BLaER1 (cell line): ENCODE results near the gene TBC1D22A.
A peak's percentile ranks its signal among the peaks of the same experiment; 100 is the strongest.

Experiments used
- H3K27ac ChIP-seq: shearing (Covaris generic); formaldehyde crosslinking; 2 replicates; pipeline ENCODE4 v1.8.1; 2022
- H3K27me3 ChIP-seq: shearing (Covaris generic); formaldehyde crosslinking; 2 replicates; pipeline ENCODE4 v1.8.1; 2022
- H3K36me3 ChIP-seq: shearing (Covaris generic); formaldehyde crosslinking; 2 replicates; pipeline ENCODE4 v1.8.1; 2022
- H3K4me1 ChIP-seq: shearing (Covaris generic); formaldehyde crosslinking; 2 replicates; pipeline ENCODE4 v1.8.1; 2022
- H3K4me2 ChIP-seq: shearing (Covaris generic); formaldehyde crosslinking; 2 replicates; pipeline ENCODE4 v1.8.1; 2022
- H3K4me3 ChIP-seq: shearing (Covaris generic); formaldehyde crosslinking; 2 replicates; pipeline ENCODE4 v1.8.1; 2022
- H3K9ac ChIP-seq: shearing (Covaris generic); formaldehyde crosslinking; 2 replicates; pipeline ENCODE4 v1.8.1; 2022
- H3K9me3 ChIP-seq: shearing (Covaris generic); formaldehyde crosslinking; 2 replicates; pipeline ENCODE4 v1.8.1; 2022
- H4K20me1 ChIP-seq: shearing (Covaris generic); formaldehyde crosslinking; 2 replicates; pipeline ENCODE4 v1.8.1; 2022
- Cebpa-rat ChIP-seq: shearing (Covaris generic); IDR thresholded peaks from 2 replicates; pipeline ENCODE4 v1.8.1; 2022

TBC1D22A gene

DNA sequence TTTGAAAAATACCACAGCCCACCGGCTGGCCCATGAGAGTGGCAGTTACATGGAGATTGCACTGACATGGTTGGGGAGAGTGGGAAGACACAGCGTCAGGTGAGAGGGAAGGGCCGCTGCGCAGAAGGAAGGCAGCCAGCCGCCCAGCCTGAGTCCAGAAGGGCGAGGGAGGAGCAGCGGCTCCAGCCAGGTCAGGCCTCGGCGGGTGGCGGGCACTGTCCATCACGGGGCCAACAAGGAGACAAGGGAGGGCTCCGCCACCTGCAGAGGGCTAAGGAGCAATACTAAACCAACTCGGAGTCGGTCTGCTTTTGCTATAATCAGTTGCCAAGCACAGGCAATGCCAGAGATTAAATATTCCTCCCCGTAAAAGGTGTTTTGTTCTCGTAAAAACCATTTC lies 384.5 kb downstream of the TBC1D22A start:
- no peak for TF ChIP-seq Cebpa-rat

DNA sequence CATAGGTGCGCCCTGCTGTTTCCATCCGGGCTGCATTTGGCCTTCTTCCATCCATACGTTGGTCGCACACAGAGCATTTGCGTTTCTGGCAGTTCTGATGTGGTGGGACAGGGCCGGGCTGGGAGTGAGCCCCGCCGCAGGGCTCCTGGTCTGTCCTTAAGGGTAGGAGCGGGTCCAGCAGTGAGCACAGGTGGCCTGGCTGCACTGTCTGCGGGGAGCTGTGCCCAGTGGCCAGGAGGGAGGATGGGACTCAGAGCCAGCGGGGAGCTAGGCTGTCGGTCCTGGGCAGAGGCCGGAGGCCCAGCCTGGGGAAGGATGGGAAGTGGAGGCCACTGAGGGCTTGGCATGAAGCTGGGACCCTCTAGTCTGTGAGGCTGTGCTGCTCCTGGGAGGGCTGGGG lies 385.1 kb downstream of the TBC1D22A start:
- H3K27ac ChIP-seq = 0 out of 2 replicates have a peak overlapping the region, but pooled peaks have one; percentile 26
- H3K9ac ChIP-seq = no peak overlapping the region
- H3K9me3 ChIP-seq = no peaks in the 10 kb centered on the region
- peaks cover 85% of the 10 kb centered on the region for H4K20me1 ChIP-seq
- peak overlapping the region; percentile 89 for H3K4me2 ChIP-seq
- no peak overlapping the region for H3K4me3 ChIP-seq
- peaks cover 53% of the 10 kb centered on the region for H3K4me1 ChIP-seq
- TF ChIP-seq Cebpa-rat = no peak
- no peaks in the 10 kb centered on the region for H3K27me3 ChIP-seq
- H3K36me3 ChIP-seq = peaks cover 8% of the 10 kb centered on the region; the same call in 1 of the 2 replicates

More for the DNA sequence above, 384.5 kb downstream of the TBC1D22A start:
- peaks cover 48% of the 10 kb centered on the region for H3K4me1 ChIP-seq
- no peaks in the 10 kb centered on the region for H3K27me3 ChIP-seq
- no peak overlapping the region for H3K4me2 ChIP-seq
- H3K27ac ChIP-seq = no peak overlapping the region
- no peak overlapping the region for H3K9ac ChIP-seq
- H4K20me1 ChIP-seq = peaks cover 79% of the 10 kb centered on the region
- H3K4me3 ChIP-seq = no peak overlapping the region
- H3K9me3 ChIP-seq = no peaks in the 10 kb centered on the region
- peaks cover 8% of the 10 kb centered on the region; the same call in 1 of the 2 replicates for H3K36me3 ChIP-seq

DNA sequence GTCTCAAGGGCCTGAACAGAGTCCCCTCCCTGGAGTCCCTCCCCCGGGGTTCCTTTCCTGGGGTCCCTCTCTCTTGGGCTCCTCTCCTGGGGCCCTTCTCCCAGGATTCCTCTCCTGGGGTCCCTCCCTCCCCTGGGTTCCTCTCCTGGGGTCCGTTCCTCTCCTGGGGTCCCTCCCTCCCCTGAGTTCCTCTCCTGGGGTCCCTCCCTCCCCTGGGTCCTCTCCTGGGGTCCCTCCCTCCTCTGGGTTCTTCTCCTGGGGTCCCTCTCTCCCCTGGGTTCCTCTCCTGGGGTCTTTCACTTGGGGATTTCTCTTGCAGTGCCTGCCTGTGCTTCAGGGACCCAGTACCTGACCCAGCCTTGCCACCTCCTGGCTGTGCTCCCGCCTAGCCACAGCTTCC lies 386.1 kb downstream of the TBC1D22A start:
- H4K20me1 ChIP-seq = peaks cover 95% of the 10 kb centered on the region
- H3K9me3 ChIP-seq = no peaks in the 10 kb centered on the region
- peak overlapping the region; percentile 6; the same call in 1 of the 2 replicates for H3K4me3 ChIP-seq
- peak overlapping the region; percentile 66; the same call in 1 of the 2 replicates for H3K27ac ChIP-seq
- 0 out of 2 replicates have a peak overlapping the region, but pooled peaks have one; percentile 24 for H3K9ac ChIP-seq
- peaks cover 55% of the 10 kb centered on the region for H3K4me1 ChIP-seq
- H3K36me3 ChIP-seq = peaks cover 5% of the 10 kb centered on the region; the same call in 1 of the 2 replicates
- no peak for TF ChIP-seq Cebpa-rat
- H3K27me3 ChIP-seq = no peaks in the 10 kb centered on the region
- H3K4me2 ChIP-seq = peak overlapping the region; percentile 89

GRCh38 chr22:47148956-47149728 lies 386.7 kb downstream of the TBC1D22A start:
- peak overlapping the region; percentile 24; the same call in 1 of the 2 replicates for H3K9ac ChIP-seq
- peaks cover 96% of the 10 kb centered on the region for H4K20me1 ChIP-seq
- H3K4me2 ChIP-seq = peak overlapping the region; percentile 89
- peak overlapping the region; percentile 66 for H3K27ac ChIP-seq
- peak overlapping the region; percentile 6; the same call in 1 of the 2 replicates for H3K4me3 ChIP-seq
- H3K36me3 ChIP-seq = peaks cover under 1% of the 10 kb centered on the region; the same call in 1 of the 2 replicates
- TF ChIP-seq Cebpa-rat = no peak
- no peaks in the 10 kb centered on the region for H3K27me3 ChIP-seq
- no peaks in the 10 kb centered on the region for H3K9me3 ChIP-seq
- H3K4me1 ChIP-seq = peaks cover 61% of the 10 kb centered on the region

DNA sequence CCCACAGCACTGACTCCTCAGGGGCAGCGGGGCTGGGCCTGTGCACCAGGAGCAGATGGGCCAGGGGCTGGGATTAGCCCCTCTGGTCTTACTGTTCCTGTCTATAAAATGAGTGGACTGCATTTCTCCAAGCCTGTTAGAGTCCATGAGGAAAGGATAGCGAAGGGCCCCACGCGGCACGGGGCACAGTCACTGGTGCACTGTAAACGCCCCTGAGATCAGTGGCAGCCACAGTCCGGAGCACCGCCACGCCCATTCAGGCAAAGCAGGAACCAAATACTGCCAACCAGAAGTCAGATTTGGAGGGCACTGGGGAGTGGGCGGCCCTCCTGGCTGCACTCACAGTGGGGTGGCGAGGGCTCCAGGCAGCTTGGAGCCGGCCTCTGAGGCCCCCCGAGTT lies 387.5 kb downstream of the TBC1D22A start:
- TF ChIP-seq Cebpa-rat = no peak
- peaks cover 99% of the 10 kb centered on the region for H4K20me1 ChIP-seq
- H3K9me3 ChIP-seq = no peaks in the 10 kb centered on the region

DNA sequence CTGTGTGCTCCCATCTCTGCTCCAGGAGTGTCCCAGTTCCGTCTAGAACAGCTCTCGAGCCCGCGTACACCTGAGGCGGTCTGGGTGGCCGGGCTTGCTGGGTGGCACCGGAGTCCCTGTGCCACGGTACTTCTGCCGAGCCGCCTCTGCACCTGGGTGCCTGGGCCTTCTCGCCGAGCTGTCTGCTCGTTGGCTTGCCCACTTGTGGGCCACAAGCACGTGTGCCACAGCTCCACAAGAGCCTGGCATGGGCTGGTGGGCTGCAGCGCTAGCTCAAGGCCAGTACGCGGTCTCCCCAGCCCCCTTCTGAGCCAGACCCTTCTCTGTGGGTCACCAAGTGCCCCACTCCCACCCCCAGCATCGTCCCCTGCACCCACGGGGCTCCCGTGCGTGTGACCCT lies 388.0 kb downstream of the TBC1D22A start:
- Histone ChIP-seq H3K9ac (no peak overlapping the region), H3K27ac (no peak overlapping the region), H3K27me3 (no peaks in the 10 kb centered on the region), H3K4me3 (no peak overlapping the region), H3K4me2 (peak overlapping the region; percentile 89), H3K9me3 (no peaks in the 10 kb centered on the region), H3K4me1 (peaks cover 61% of the 10 kb centered on the region), H3K36me3 (no peaks in the 10 kb centered on the region; the same call in 1 of the 2 replicates), H4K20me1 (peaks cover 99% of the 10 kb centered on the region)
- no peak for TF ChIP-seq Cebpa-rat

More for the DNA sequence above, 387.5 kb downstream of the TBC1D22A start:
- Histone ChIP-seq H3K9ac (no peak overlapping the region), H3K27ac (peak overlapping the region; percentile 66; the same call in 1 of the 2 replicates), H3K4me2 (peak overlapping the region; percentile 89), H3K36me3 (no peaks in the 10 kb centered on the region; the same call in 1 of the 2 replicates), H3K4me3 (no peak overlapping the region), H3K4me1 (peaks cover 61% of the 10 kb centered on the region), H3K27me3 (no peaks in the 10 kb centered on the region)

- Histone ChIP-seq H4K20me1 (peaks cover 98% of the 10 kb centered on the region), H3K9ac (no peak overlapping the region), H3K36me3 (no peaks in the 10 kb centered on the region; the same call in 1 of the 2 replicates), H3K4me1 (peaks cover 61% of the 10 kb centered on the region), H3K9me3 (no peaks in the 10 kb centered on the region), H3K27ac (peak overlapping the region; percentile 23; the same call in 1 of the 2 replicates), H3K4me3 (no peak overlapping the region), H3K4me2 (peak overlapping the region; percentile 89), H3K27me3 (no peaks in the 10 kb centered on the region)
- no peak for TF ChIP-seq Cebpa-rat
These were observed 388.6 kb downstream of the TBC1D22A start for GRCh38 chr22:47151064-47151463.

DNA sequence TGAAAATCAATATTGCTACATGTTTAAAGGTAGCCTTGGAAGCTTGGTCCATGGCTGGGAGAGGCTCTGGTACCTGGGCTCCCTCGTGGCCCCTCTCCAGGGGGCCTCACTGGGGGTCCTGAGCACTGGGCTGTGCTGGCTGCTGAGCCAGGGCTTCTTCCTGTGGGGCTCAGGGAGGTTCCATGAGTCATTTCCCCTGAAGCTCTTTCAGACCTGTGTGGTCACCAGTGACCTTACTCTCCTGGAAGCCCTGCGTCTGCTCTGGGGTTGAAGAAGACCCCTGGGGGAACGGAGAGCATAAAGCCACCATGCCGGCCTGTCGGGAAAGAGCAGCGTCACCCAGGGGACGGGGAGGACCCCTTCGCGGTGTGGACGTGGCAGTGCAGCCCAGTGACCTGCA lies 389.0 kb downstream of the TBC1D22A start:
- TF ChIP-seq Cebpa-rat = no peak
- H3K9ac ChIP-seq = 0 out of 2 replicates have a peak overlapping the region, but pooled peaks have one; percentile 21
- H3K4me2 ChIP-seq = peak overlapping the region; percentile 89
- H3K27ac ChIP-seq = peak overlapping the region; percentile 49
- peaks cover 98% of the 10 kb centered on the region for H4K20me1 ChIP-seq
- no peaks in the 10 kb centered on the region; the same call in 1 of the 2 replicates for H3K36me3 ChIP-seq
- no peaks in the 10 kb centered on the region for H3K27me3 ChIP-seq
- peaks cover 61% of the 10 kb centered on the region for H3K4me1 ChIP-seq
- no peak overlapping the region for H3K4me3 ChIP-seq
- H3K9me3 ChIP-seq = no peaks in the 10 kb centered on the region

DNA sequence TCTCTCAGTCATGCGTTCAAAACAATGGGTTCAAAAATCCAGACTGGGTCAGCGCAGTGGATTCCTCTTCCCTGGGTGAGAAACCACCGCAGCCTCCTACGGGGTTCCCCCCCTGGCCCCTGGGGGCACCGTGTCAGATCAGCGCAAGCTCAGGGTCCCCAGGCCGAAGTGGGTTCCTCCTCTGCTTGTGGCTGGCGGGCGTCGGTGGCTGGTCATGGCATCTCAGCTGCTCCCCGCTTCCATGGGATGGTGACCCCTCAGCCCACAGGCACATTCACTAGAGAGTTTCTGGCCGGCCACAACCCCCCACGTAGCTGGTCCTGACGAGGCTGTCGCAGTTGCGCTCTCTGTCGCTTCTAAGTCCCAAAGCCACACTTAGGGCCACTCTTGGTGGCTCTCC lies 389.8 kb downstream of the TBC1D22A start:
- no peak overlapping the region for H3K4me3 ChIP-seq
- H3K4me2 ChIP-seq = peak overlapping the region; percentile 89
- H3K36me3 ChIP-seq = no peaks in the 10 kb centered on the region; the same call in 1 of the 2 replicates
- H3K4me1 ChIP-seq = peaks cover 60% of the 10 kb centered on the region
- H3K9ac ChIP-seq = no peak overlapping the region
- peaks cover 98% of the 10 kb centered on the region for H4K20me1 ChIP-seq
- no peak for TF ChIP-seq Cebpa-rat
- H3K27me3 ChIP-seq = no peaks in the 10 kb centered on the region
- peak overlapping the region; percentile 49; the same call in 1 of the 2 replicates for H3K27ac ChIP-seq
- no peaks in the 10 kb centered on the region for H3K9me3 ChIP-seq

DNA sequence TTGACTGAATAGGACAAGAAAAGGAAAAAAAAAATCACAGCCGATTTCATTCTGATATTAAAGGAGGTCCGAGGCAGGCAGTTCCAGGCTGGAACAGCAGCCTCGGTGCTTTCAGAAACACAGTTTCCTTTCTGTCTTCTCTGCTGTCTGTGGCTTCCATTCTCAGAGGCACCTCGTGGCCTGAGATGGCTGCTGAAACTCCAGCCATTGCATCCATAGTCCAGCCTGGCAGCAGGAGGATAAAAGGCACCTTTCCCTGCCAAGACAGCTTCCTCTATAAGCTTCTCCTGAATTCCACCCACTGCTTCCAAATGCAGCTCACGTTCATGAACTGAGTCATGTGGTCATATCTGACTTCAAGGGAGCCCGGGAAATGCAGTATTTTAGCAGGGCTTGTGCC lies 390.5 kb downstream of the TBC1D22A start:
- Histone ChIP-seq H3K27ac (no peak overlapping the region), H3K36me3 (no peaks in the 10 kb centered on the region; the same call in 1 of the 2 replicates), H3K27me3 (no peaks in the 10 kb centered on the region), H4K20me1 (peaks cover 98% of the 10 kb centered on the region), H3K4me1 (peaks cover 53% of the 10 kb centered on the region), H3K4me3 (no peak overlapping the region), H3K4me2 (no peak overlapping the region), H3K9me3 (no peaks in the 10 kb centered on the region), H3K9ac (no peak overlapping the region)
- TF ChIP-seq Cebpa-rat = no peak
